GM18870 (cell line): ENCODE results near the gene NPTN.
"Not testable (repeated sequence)": the region's sequence is repeated elsewhere in the genome, so short reads cannot be mapped to it uniquely, and the experiment has no call there.

Source experiments
- ATAC-seq: cut with Tn5 transposase; IDR thresholded peaks from one replicate; pipeline ENCODE4 v1.9.1; 2021; ENCODE audit warnings: moderate library complexity; ENCODE audit not compliant: unreplicated experiment

NPTN gene

GRCh38 chr15:73601451-73602445 lies 31.4 kb downstream of the NPTN start:
- ATAC-seq: no peak

GRCh38 chr15:73600413-73601335 lies 32.5 kb downstream of the NPTN start:
- ATAC-seq: no peak

DNA sequence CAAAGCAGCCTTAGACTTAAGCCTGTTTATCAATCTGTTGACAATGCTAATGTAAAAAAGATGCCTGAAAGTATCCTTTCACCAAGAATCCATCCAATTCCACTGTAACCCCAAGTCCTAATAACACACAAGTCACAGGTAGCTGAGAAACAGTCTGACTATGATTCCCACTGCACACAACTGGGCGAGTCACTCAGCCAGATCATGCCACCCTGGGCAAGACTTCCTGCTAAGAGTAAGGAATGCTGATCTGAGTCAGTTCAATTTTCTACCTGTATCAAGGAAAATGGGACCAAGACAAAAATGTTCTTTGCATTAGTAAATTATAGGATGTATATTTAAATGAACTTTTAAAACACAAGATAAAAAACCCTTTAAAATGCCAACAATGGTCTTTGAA lies 33.3 kb downstream of the NPTN start:
- ATAC-seq: no peak

DNA sequence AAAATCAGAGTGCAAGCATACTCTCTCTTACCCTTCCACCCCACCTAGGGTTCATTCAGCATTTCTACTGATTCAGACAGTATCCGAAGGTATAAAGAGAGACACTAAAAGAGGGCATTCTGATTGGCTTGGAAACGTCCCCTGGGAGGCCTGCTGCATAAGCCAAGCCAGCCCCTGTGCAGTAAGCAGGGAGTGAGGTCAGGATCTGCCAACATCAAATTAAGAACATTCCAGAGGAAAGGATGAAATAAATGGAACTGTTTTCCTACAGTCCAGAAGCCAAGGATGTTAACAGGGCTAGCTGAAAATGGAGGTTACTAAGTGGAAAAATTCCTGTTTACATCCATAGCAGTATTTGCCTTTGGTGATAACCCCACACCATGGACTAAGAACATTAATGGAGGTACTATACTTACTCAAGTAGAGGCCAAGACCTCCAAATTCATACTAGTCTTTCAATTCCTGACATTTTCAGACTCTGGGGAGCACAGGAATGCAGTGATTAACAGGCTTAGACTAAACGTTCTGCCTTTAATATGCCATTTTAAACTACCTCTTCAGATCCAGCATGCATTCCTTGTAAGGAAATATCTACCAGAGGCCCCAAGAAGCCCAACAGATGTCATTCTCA lies 34.5 kb downstream of the NPTN start:
- no peak for ATAC-seq

DNA sequence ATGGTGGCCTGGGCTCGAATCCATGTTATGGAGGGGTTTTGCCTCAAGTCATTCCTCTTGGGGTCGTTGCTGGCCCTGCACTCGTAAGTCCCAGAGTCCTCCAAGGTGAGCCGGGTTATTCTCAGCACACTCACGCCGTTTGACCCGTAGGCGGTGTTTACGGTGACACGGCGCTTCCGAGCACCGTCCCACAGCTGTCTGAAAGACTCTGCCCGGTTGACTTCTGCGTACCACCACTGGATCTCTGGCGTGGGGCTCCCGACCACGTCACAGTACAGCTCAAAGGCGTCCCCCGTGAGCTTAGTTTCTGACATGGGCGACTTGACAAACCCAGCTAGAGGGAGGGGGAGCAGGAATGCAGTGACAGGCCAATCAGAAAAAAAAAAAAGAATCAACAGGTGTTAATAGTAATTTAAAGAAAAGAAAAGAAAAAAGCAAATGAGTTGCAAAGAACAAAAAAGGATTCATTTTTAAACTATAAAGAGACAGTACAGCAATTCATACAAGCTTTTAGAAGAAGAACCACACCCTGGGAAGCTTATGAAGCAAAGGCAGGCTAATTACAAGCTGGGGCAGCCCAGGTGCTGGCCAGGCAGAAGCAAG lies 36.1 kb downstream of the NPTN start:
- no peak for ATAC-seq

- ATAC-seq: no peak
Observed at GRCh38 chr15:73596174-73596573, 37.0 kb downstream of the NPTN start.

GRCh38 chr15:73594109-73594508 lies 39.1 kb downstream of the NPTN start:
- ATAC-seq: no peak

DNA sequence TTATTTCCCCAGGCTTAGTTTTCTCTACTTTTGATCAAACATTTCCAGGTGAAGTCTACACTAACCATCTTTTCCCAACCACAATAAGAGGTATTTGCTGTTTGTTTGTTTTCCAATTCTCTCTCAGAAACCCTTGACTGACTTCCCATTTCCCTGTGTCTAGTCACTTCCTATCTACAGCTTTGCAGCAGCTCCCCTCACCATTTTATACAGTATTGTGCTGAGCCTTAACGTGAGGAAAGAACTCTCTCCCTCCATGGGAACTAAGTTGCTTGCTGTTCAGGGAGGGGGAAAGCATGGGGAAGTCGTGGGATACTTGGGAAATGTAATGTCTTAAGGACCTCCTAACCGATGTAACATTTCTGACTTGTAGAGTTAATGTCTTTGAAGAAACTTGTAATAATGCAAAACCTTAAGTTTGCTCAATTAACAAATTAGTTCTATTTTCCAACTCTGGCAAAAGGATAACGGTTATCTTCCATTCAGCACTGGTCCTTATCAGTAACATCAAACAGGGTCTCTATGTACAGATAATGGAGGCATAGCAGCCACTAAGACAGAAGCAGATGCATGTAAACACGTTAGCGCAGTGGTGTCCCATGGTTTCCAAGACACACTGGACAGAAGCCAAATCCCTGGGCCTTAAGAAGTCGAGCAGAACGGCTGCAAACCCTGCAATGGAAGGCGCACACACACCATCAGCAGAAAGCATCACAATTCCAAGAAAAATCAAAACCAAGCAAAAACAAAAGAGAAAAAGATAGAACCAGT lies 39.7 kb downstream of the NPTN start:
- no peak for ATAC-seq

- ATAC-seq: no peak
Observed at GRCh38 chr15:73590263-73590662, 42.9 kb downstream of the NPTN start.

GRCh38 chr15:73589766-73590165 lies 43.4 kb downstream of the NPTN start:
- no peak for ATAC-seq

DNA sequence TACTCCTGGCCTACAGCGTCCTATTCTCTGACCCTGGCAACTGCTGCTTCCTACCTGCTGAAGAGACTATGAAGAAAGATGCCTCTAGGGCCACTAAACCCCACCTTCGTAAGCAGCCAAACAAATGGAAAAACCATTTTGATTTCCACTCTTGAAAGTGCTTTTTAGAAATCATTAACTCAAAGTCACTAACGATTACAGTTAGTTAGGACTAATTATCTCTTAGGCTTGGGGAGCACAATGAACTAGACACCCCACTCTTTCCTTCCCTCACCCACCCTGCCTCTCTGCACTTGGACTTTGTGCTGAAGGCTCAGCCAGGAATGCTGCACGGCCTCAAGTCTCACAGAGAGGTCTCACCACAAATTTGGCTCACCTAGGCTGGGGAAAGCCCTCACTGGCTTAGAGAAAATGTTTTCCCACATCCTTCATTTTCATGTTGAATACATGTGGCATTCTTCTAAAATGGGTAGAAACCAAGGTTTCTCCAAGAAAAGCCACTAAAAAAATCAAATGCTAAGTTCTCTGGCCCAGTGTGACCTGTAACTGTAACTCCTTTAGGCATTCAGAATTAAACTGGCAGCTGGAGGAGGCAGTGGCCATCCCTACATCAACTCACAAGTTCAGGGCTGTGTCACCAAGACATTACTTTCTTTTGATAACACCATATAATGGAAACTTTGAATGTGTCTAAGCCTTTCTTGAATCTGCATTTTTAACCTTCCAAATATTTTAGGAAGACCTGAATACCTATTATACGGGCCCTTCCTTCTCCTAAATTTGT lies 47.1 kb downstream of the NPTN start:
- ATAC-seq: no peak

DNA sequence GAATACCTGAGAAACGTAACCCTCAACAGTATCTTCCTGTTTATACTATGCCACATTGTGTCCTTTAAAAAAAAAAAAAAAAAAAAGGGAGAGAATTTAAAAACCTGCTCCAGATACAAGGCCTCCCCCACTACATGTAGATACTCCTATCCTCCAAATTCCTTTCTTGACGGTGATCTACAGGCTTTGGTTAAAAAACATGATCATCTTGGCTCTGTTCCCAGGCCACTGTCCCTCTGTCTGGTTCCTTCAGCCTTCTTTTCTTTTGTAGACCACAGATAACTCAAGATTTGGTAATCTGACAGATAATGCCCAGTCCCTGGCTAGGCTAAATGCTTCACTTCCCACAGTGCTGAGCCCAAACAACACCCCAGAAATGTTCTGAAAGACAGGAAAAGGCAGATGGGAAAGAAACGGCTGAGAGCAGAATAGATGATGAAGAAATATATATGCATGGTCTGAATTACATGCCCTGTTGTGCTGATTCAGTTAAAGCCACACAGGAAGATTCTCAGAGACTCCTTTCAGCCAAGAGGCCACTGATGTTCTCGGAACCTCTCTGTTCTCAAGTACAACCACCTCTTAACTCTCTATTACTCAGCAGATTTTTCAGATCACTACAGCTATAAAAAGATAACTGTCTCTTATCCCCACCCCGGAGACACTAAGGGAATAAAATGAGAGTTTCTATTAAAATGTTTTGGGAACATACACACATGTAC lies 48.3 kb downstream of the NPTN start:
- no peak for ATAC-seq

DNA sequence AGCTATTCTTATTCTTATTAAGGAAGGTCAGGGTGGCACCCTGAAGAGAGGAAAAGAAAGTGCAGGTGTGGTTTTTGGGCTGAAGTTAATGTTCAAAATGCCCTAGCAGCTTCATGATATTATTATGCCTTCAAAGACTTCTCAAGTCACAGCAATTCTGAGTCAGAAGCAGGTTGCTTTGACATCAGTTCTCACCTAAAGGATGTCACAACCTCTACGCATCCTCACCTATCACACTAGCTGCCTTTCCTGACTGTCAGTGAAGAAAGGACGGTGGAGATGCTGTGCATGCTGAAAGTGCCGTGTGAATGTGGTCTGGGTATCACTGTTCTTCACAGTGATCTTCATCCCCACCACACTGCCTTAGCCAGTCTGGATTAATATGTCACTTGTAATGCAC lies 49.6 kb downstream of the NPTN start:
- no peak for ATAC-seq

- ATAC-seq: no peak
Observed at GRCh38 chr15:73582851-73583379, 50.3 kb downstream of the NPTN start.

DNA sequence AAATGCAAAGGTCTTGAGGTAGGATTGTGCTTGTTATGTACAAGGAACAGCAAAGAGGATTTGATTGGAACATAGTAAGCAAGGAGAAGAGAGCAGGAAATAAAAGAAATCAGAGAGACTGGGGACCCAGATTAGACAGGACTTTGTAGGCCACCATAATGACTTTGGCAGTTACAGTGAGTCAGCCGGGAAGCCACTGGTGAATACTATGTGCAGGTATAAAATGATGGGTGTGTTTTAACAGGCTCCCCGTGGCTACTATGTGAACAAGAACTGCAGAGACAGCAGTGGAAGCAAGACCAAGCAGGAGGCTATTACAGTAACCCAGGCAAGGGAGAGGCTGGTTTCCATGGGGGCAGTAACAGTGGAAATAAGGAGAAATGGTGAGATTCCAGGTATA lies 55.2 kb downstream of the NPTN start:
- ATAC-seq: no peak

- ATAC-seq: not testable (repeated sequence)
Observed at GRCh38 chr15:73577593-73577992, 55.6 kb downstream of the NPTN start.

DNA sequence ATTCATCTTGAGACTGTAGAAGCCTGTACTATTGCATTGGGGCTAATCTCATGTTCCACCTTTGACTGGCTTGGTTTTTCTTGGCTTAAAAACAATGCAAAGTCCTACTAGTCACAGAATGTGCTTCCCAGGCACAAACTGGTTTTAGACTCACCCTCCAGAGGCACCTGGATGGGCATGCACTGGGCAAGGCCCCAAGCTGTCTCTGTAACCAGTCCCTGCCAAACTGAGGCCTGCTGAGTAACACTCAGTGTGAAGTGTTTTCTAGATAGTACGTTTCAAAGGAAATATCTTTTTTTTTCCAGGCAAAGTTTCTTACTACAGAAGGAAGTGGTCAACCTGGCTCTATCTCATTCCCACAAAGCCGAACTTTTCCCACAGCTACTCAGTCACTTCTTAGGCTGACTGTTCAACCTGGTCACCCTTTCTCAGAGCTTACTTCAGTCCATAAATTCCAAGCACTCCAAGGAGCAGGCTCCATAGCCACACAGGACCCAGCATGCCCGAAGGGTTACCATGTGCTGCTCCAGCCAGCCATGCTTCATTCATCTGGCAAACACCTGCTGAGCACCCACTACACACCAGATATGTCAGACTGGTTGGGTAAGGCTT lies 57.4 kb downstream of the NPTN start:
- ATAC-seq: no peak

DNA sequence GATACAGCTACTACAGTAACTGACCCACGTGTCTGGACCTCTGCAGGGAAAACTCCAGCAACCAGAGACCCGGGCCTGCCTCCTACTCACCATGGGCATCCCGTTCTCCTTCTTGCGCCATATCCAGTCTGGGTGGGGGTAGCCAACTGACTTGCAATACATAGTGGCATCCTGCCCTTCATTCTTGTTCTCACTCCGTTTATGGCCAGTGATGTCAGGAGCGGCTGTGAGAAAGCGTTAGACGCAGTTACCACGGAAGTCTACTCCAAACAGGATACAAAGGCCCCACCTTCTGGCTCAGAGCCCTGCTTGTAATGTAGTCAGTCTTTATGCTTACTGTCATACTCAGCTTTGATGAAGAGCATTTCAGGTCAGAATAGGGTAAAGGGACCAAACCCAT lies 59.6 kb downstream of the NPTN start:
- ATAC-seq: no peak
